ENCODE data around the gene BSND.
A peak's percentile ranks its signal among the peaks of the same experiment; 100 is the strongest.

Gene BSND

GRCh38 chr1:55057270-55057955, 58.7 kb downstream of the BSND start:
- Histone ChIP-seq H3K4me1 (ENCODE audit: control insufficient read depth, insufficient read depth, low read length) (no peaks in the 10 kb centered on the region), H3K9me3 (ENCODE audit: control insufficient read depth, insufficient read depth, low read depth, low read length) (no peaks in the 10 kb centered on the region), H3K36me3 (ENCODE audit: control insufficient read depth in 2 of 2, insufficient read depth in 1 of 2, low read length in 2 of 2) (no peaks in the 10 kb centered on the region), H3K4me3 (ENCODE audit: low read depth, low read length) (no peak overlapping the region), H3K27ac (ENCODE audit: extremely low read depth, low read depth, low read length) (no peak overlapping the region)
- CTCF ChIA-PET = interaction anchor here (1.5 kb wide), 1 partner anchor 14 kb away, joined by 4 read pairs; no protein-coding TSS in a partner anchor
- TF ChIP-seq ZFP3 (tag by site-specific recombination; IDR thresholded peaks at IDR 0.05; ENCODE audit: low read depth) (peak; percentile 68), ZNF114 (tag by site-specific recombination; IDR thresholded peaks at IDR 0.05) (no peak)
- POLR2A ChIA-PET = no interaction called here

- Histone ChIP-seq H3K4me1 (ENCODE audit: control insufficient read depth, insufficient read depth, low read length) (no peaks in the 10 kb centered on the region), H3K9me3 (ENCODE audit: control insufficient read depth, insufficient read depth, low read depth, low read length) (no peaks in the 10 kb centered on the region), H3K36me3 (ENCODE audit: control insufficient read depth in 2 of 2, insufficient read depth in 1 of 2, low read length in 2 of 2) (no peaks in the 10 kb centered on the region), H3K4me3 (ENCODE audit: low read depth, low read length) (no peak overlapping the region), H3K27ac (ENCODE audit: extremely low read depth, low read depth, low read length) (no peak overlapping the region)
- TF ChIP-seq ZNF677 (tag by site-specific recombination; IDR thresholded peaks at IDR 0.05) = no peak
- POLR2A ChIA-PET = no interaction called here
- CTCF ChIA-PET = interaction anchor here (1.5 kb wide), 1 partner anchor 13 kb away, joined by 4 read pairs; no protein-coding TSS in a partner anchor
Observed at GRCh38 chr1:55057956-55058298, 59.2 kb downstream of the BSND start.

GRCh38 chr1:55059302-55060132, 60.8 kb downstream of the BSND start:
- Histone ChIP-seq H3K27ac (ENCODE audit: extremely low read depth, low read depth, low read length) (no peak overlapping the region), H3K9me3 (ENCODE audit: control insufficient read depth, insufficient read depth, low read depth, low read length) (no peaks in the 10 kb centered on the region), H3K4me1 (ENCODE audit: control insufficient read depth, insufficient read depth, low read length) (no peaks in the 10 kb centered on the region), H3K4me3 (ENCODE audit: low read depth, low read length) (no peak overlapping the region), H3K36me3 (ENCODE audit: control insufficient read depth in 2 of 2, insufficient read depth in 1 of 2, low read length in 2 of 2) (no peaks in the 10 kb centered on the region)
- TF ChIP-seq ZNF26 (tag by site-specific recombination; IDR thresholded peaks at IDR 0.05) = no peak
- no peak for TF ChIP-seq ZNF350 (tag by site-specific recombination; IDR thresholded peaks at IDR 0.05)
- no peak for TF ChIP-seq ZBTB49 (tag by site-specific recombination; IDR thresholded peaks at IDR 0.05; ENCODE audit: low read depth)
- TF ChIP-seq ZNF791 (tag by site-specific recombination; IDR thresholded peaks at IDR 0.05) = no peak
- no peak for TF ChIP-seq ZNF266 (tag by site-specific recombination; IDR thresholded peaks at IDR 0.05; ENCODE audit: low read depth)
- no peak for TF ChIP-seq ZBTB17 (tag by site-specific recombination; IDR thresholded peaks at IDR 0.05)
- no peak for TF ChIP-seq ZSCAN5A (tag by site-specific recombination; IDR thresholded peaks at IDR 0.05)
- TF ChIP-seq INSM2 (tag by site-specific recombination; IDR thresholded peaks at IDR 0.05) = no peak
- TF ChIP-seq ZBTB10 (tag by site-specific recombination; IDR thresholded peaks at IDR 0.05) = no peak
- CTCF ChIA-PET = interaction anchor here (0.6 to 1.8 kb wide), 7 partner anchors 11 to 115 kb away, joined by 3 to 4 read pairs (median 3); no protein-coding TSS in a partner anchor
- POLR2A ChIA-PET = no interaction called here

Data from HEK293 (cell line).